K562 (cell line): ENCODE data around the gene IPO9. TPM values are rescaled to one million over a fixed set of nuclear protein-coding genes. Genes with fewer than 3 reads are reported as not detected.

Experiments used
- CAMTA2 ChIP-seq: fragments of 250-450 bp; sonication (Bioruptor Pico); conservative IDR thresholded peaks from 2 replicates; pipeline ENCODE4 v1.5.1; 2022
- GABPB1 ChIP-seq: sonication (generic); formaldehyde crosslinking; IDR thresholded peaks from 2 replicates; pipeline ENCODE4 v1.8.0; 2022; ENCODE audit warnings: mild to moderate bottlenecking, missing genetic modification reagents
- ID3 ChIP-seq, 2 experiments: fragments of 250-450 bp in 1 of 2; fragments of 450-650 bp in 1 of 2; sonication (Bioruptor Pico) in 1 of 2; IDR thresholded peaks; 2 replicates each; pipeline versions ENCODE4 v1.6.1 to v1.8.0; 2016 to 2021; ENCODE audit warnings: mild to moderate bottlenecking in 2 of 2, moderate library complexity in 2 of 2, missing compliant biosample characterization in 1 of 2, missing genetic modification characterization in 1 of 2
- KDM4B ChIP-seq, 2 experiments: fragments of 450-650 bp in 1 of 2; sonication (generic) in 1 of 2; IDR thresholded peaks; 2 replicates each; pipeline ENCODE4 v1.6.1; 2016 to 2017; ENCODE audit warnings: borderline replicate concordance in 2 of 2, antibody characterized with exemption in 1 of 2, low read depth in 1 of 2, mild to moderate bottlenecking in 1 of 2
- LARP7 ChIP-seq: fragments of 450-650 bp; IDR thresholded peaks from 2 replicates; pipeline ENCODE4 v1.6.1; 2016
- PCBP1 ChIP-seq: fragments of 200-400 bp; formaldehyde crosslinking; IDR thresholded peaks from 2 replicates; pipeline ENCODE4 v1.6.1; 2018; ENCODE audit warnings: mild to moderate bottlenecking, low read depth, low read length; ENCODE audit not compliant: poor library complexity, severe bottlenecking
- SOX6 ChIP-seq: fragments of 450-650 bp; IDR thresholded peaks from 2 replicates; pipeline ENCODE4 v1.6.1; 2014; ENCODE audit warnings: mild to moderate bottlenecking
- ZNF407 ChIP-seq: fragments of 450-650 bp; IDR thresholded peaks from 2 replicates; pipeline ENCODE4 v1.6.1; 2016; ENCODE audit warnings: low read depth
- ZNF830 ChIP-seq: fragments of 250-450 bp; sonication (Bioruptor Pico); IDR thresholded peaks from 2 replicates; pipeline ENCODE4 v1.5.0; 2021; ENCODE audit warnings: mild to moderate bottlenecking
- polyA plus RNA-seq, 8 experiments: library from polyadenylated mRNA; depleted of rRNA in 4 of 8; stranded (reverse) in 5 of 8; unstranded in 3 of 8; fragments of >200 nt; fragmentation: Nextera tagmentation in 2 of 8; fragmentation: Illumina TruSeq in 1 of 8; extraction: Ambion mirVana in 2 of 8; extraction: Trizol in 1 of 8; gene quantifications; 2 replicates each; pipeline versions ENCODE4 v1.2.1 to v1.2.3, GENCODE V29; 2011 to 2014; ENCODE audit warnings: inconsistent platforms in 1 of 8, missing spikeins in 1 of 8
- total RNA-seq, 7 experiments: library from RNA; depleted of rRNA in 6 of 7; stranded (reverse); fragments of >200 nt in 6 of 7; fragmentation: Illumina TruSeq in 2 of 7; extraction: Trizol in 2 of 7; gene quantifications; 2 replicates each; pipeline versions ENCODE4 v1.2.1 to v1.2.3, GENCODE V29; 2011 to 2021; ENCODE audit warnings: low replicate concordance in 1 of 7

The IPO9 gene
- total and polyA plus RNA-seq, 9 of the 15 experiments (the other 6 are each of a cell fraction or from before 2014, with no cell fraction given): 27.9 to 78.6 (median 43.9) TPM

GRCh38 chr1:201828820-201829774, at the start of gene IPO9 (continued):
- TF ChIP-seq ZNF407: peak; percentile 91
- peak; percentile 56 for TF ChIP-seq SOX6
- TF ChIP-seq LARP7: no peak; the same call in 1 of the 2 replicates
- TF ChIP-seq CAMTA2: 0 out of 2 replicates have a peak, but pooled peaks have one; percentile 16
- TF ChIP-seq GABPB1 (CRISPR knock-in tag): peak; percentile 59; the same call in 1 of the 2 replicates
- no peak for TF ChIP-seq KDM4B (IDR thresholded peaks at IDR 0.05; ENCODE audit: borderline replicate concordance in 2 of 2, low read depth in 1 of 2)
- TF ChIP-seq ID3 (CRISPR knock-in tag; IDR thresholded peaks at IDR 0.05): no peak
- 0 out of 2 replicates have a peak, but pooled peaks have one; percentile 53 for TF ChIP-seq ID3 (tag; IDR thresholded peaks at IDR 0.05)
- TF ChIP-seq ZNF830 (CRISPR knock-in tag): peak; percentile 30; the same call in 1 of the 2 replicates
- TF ChIP-seq PCBP1: peak; percentile 59
